NCI-H1105 treated with DMSO at 0.1 percent for 48 hours (cell line): Measurements from ENCODE around the gene LYZL1.
"Not testable (repeated sequence)": the region's sequence is repeated elsewhere in the genome, so short reads cannot be mapped to it uniquely, and the experiment has no call there.

ENCODE experiments used
- DNase-seq: peaks from one replicate; lab custom pipeline; 2025; lab: John Stamatoyannopoulos, UW

LYZL1 gene

GRCh38 chr10:29288906-29289305 lies at the start of gene LYZL1:
LYZL1 (plus strand) TSS chr10:29289070; CDS start chr10:29291868, 2,798 bp downstream.
- not testable (repeated sequence) for DNase-seq

DNA sequence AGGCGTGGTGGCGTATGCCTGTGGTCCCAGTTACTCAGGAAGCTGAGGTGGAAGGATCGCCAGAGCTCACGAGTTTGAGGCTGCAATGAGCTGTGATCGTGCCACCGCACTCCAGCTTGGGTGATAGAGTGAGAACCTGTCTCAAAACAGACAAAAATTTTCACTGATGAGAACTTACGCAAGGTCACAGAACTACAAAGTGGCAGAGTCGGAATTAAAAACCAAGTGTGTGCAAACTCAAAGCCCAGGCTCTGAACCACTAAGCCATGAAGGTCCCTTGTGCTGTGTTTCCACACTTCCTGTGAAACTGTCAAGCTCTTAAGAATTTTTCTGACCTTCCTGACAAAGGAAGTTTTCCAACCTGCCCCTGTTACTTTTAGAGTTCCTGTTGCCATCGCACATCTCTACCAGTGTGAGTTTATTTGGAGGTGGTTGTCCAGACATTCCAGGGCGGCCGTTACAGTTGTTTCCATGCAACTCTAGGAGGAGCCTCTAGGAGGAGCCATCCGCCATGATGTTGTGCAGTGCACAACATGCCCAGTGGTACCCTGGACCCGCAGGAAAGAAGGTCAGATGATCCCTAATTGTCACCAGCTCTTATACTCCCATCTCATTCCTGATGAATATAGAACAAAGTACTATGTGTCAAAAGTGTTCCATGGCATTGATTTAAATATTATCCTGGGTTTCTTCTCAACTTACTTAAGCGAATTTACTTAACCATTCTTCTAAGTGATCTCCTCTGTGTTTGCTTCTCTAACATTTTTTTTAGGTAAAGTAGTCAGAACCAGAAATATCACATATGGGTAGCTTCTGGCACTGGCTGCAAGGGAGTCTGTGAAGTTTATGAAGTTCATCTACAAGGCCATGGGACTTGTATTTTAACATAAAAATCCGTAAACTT lies 49.0 kb upstream of the LYZL1 start:
- DNase-seq: no peak

DNA sequence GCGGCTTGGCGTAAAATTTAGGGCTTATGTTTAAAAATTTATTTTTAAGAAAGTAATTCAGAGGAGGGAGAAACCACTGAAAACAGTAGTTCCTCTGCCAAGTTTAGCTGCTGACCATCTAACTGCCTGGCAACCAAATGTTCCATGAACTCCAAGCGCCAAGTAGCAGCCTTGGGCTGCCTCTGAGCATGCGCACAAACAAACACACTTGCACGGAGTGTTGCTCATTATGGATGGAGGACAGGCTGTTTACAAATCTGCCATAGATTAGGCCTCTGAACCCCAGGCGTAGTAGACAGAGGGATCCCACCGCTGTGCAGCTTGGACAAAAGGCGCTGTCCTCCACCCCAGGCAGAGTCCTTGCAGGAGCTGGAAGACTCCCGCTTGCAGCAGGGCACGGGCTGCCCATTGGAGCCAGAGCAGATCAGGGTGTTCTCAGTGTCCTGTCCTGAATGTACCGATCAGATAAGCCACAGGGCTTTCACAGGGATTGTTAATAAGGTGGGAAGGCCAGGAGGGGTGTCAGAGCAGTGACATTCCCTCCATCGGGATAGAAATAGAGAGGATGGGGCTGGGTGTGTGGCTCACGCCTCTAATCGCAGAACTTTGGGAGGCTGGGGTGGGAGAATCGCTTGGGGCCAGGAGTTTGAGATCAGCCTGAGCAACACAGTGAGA lies 47.7 kb upstream of the LYZL1 start:
- DNase-seq: no peak

DNA sequence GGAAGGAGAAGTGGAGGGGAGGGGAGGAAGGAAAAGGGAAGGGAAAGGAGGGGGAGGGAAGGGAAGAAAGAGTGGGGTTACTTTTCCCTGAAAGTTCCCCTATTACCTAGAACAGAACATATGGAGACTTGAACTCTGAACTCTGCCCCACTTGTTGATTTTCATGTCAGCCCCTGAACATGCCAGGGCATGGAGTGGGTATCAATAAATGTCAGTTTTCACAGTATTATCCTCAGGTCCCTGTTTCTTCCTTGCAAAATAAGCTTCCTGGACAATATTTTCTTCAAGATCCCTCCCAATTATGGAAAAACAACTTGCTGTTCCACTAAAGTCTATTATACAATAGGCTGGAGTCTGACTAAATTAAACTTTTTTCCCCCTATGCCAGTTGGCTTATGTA lies 46.9 kb upstream of the LYZL1 start:
- DNase-seq: no peak

DNA sequence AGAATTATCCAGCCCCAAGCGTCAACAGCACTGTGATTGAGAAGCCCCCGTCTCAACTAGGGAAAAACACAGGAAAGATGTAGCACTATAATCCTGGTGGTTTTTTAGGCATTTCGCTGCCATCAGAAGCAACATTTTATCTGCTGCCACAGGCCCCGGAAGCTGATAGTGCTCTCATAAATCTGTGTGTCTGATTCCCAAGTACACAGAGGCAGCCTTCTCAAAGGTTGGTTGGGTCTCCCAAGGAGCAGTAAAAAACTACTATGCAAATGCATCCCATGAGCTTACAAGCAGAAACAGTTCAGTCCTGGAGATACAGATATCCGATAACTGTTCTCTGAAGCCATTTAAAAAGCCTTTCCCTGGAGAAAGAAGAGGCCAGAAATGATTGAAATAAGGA lies 45.8 kb upstream of the LYZL1 start:
- DNase-seq: no peak

GRCh38 chr10:29243750-29244149 lies 45.1 kb upstream of the LYZL1 start:
- no peak for DNase-seq

- no peak for DNase-seq
These were observed 43.9 kb upstream of the LYZL1 start for GRCh38 chr10:29244978-29245377.

DNA sequence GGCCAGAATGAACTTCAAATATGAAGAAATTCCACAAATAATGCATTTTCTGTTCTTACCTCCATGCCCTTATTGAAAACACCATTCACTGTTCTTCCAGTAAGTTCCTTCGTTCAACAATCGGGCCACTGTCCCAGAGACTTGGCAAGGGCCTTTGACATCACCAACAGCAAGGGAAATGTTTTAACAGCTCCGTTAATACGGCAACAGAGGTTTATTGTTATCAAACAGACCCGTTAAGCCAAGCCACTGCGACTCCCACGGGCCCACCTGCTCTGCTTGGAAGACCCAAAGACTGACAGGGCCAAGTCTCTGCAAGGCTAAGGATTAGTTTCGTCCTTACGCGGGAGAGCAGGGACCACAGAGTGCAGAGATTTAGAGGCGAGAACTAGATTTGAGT lies 43.4 kb upstream of the LYZL1 start:
- no peak for DNase-seq

- no peak for DNase-seq
These were observed 42.4 kb upstream of the LYZL1 start for GRCh38 chr10:29246449-29246848.

DNA sequence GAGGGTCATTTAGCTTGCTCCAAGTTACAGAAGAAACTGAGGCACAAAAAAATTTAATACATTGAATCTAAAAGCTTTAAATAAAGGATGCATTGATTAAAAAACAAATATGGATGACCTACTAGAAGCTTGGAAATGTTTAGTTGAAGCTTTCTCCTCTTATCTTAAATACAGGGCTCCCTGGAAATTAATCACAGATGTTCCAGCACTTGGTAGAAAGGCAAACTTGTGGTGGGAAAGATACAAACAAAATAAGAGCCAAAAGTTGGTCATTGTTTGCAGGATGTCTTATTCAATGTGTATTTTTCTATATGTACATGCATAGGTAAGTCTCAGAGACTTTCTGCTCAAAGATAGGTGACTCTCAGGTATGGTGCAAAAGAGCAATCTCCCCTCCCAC lies 40.7 kb upstream of the LYZL1 start:
- no peak for DNase-seq

- DNase-seq: no peak
These were observed 39.9 kb upstream of the LYZL1 start for GRCh38 chr10:29249018-29249417.

DNA sequence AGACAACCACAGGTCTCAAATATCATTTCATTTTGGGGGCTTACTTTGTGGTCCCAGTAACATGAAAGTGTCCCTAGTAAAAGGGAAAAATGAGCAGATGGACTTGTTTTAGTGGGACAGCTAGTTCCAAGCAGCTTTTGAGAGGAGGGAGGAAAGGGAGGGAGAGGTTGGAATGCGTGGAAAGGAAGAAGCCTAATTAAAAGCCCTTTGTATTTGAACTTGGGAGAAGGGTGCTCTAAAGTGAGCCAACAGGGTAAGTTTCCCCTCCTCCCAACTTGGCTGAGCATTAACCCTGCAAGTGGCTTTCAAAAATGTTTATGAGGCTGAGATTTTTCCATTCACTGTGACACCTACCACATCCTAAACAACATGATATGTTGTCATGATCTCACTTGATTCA lies 38.8 kb upstream of the LYZL1 start:
- no peak for DNase-seq

- DNase-seq: no peak
These were observed 35.8 kb upstream of the LYZL1 start for GRCh38 chr10:29252811-29253689.

- no peak for DNase-seq
These were observed 35.2 kb upstream of the LYZL1 start for GRCh38 chr10:29253690-29254029.

GRCh38 chr10:29254123-29255046 lies 34.5 kb upstream of the LYZL1 start:
- no peak for DNase-seq

GRCh38 chr10:29255104-29255503 lies 33.8 kb upstream of the LYZL1 start:
- no peak for DNase-seq

GRCh38 chr10:29256019-29256418 lies 32.9 kb upstream of the LYZL1 start:
- no peak for DNase-seq

- no peak for DNase-seq
These were observed 32.3 kb upstream of the LYZL1 start for GRCh38 chr10:29256586-29256985.

GRCh38 chr10:29257106-29257783 lies 31.6 kb upstream of the LYZL1 start:
- DNase-seq: no peak

DNA sequence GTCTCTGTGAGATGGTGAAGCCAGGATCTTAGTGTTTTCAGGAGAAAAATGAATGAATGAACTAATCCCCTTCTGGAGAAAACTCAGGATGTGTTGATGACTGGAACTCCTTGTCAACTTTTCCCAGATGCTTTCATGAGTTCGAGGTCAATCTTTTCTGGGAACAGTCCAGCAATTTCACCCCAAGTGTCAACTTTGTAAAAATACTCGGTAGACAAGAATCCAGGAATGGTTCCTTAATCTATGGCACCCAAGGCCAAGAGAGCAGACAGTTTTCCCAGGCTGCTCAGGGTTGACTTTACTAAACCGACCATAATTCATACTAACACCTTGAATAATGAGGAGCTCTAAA lies 31.1 kb upstream of the LYZL1 start:
- no peak for DNase-seq

- DNase-seq: no peak
These were observed 29.4 kb upstream of the LYZL1 start for GRCh38 chr10:29259498-29259897.
